Erythroblast (primary cell): ENCODE measurements around the gene CADPS2.

ENCODE experiments used
- GATA1 ChIP-seq: IDR thresholded peaks from 2 replicates; pipeline ENCODE4 v1.6.1; 2011; ENCODE audit warnings: low read depth, mild to moderate bottlenecking, control low read depth, low read length, moderate library complexity
- POLR2A ChIP-seq: IDR thresholded peaks from 2 replicates; pipeline ENCODE4 v1.6.1; 2011; ENCODE audit warnings: mild to moderate bottlenecking, low read length

DNA sequence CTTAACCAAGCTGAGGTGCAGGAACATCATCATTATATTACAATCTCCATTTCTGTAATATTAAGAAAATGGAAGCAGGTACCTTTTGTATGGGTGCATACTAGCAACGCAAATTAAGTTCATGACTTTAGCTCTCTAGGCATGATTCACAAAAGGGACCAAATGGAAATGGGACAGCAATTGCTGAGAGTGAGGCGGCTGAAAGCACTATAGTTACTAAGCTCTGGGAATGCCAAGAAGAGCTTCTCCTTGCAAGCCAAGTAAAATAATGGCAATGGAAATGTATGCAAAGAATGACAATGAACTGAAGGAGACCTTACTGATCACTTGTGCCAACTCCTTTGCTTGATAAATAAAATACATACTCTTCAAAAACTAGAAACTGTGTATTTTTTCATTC lies 147.3 kb downstream of the CADPS2 start:
- TF ChIP-seq POLR2A (no peak), GATA1 (no peak)
